Activated T-helper 17 cell treated with anti-CD3 and anti-CD28 coated beads, Interleukin-2, amount 50 U/mL, for 72 hours (primary cell): ENCODE results near the gene MLPH. TPM values are rescaled to one million over a fixed set of nuclear protein-coding genes. Genes with fewer than 3 reads are reported as not detected.

Source experiments
- total RNA-seq, 2 donors: library from RNA; stranded (reverse); gene quantifications; one replicate each; pipeline ENCODE4 v1.2.3, GENCODE V29; 2022

MLPH gene
- total RNA-seq, 2 donors from 2014 or later: not detected

Other genes starting within 250 kb of the MLPH start
- gene COL6A3, start 73.1 kb upstream of the MLPH start, total RNA-seq: 10 to 100 TPM; 10.6 to 30.7 TPM
- not detected for gene PRLH, start 79.3 kb downstream of the MLPH start, total RNA-seq
- 1 to 10 TPM in 1 of 2 donors, under 1 TPM in 1; 0.43 to 2.5 TPM for gene RAB17, start 103.5 kb downstream of the MLPH start, total RNA-seq
- gene LRRFIP1, start 140.3 kb downstream of the MLPH start, total RNA-seq: 100 to 1,000 TPM; 271 to 319 TPM